SK-N-SH (cell line): Measurements from ENCODE around the gene CSNK2A2. TPM values are rescaled to one million over a fixed set of nuclear protein-coding genes. Genes with fewer than 3 reads are reported as not detected.

Experiments
- CTCF ChIA-PET: fragments of 300-600, 350-600 bp; formaldehyde crosslinking; extraction: SDS; loops from one replicate; lab custom pipeline; 2021; lab: Yijun Ruan, JAX
- POLR2A ChIA-PET: fragments of 350-600 bp; sonication (Branson Sonifier 250); formaldehyde crosslinking; extraction: SDS; loops from one replicate; lab custom pipeline; 2020; ENCODE audit warnings: antibody characterized with exemption, inconsistent platforms; lab: Yijun Ruan, JAX
- DNase-seq: peaks from one replicate; pipeline ENCODE4 v3.0.0; 2012
- H2AFZ ChIP-seq: fragments of 200-600 bp; sonication (generic); 2 replicates; pipeline ENCODE4 v1.8.1; 2016; ENCODE audit warnings: antibody characterized with exemption, mild to moderate bottlenecking, low read depth
- H3F3A ChIP-seq: fragments of 200-600 bp; sonication (generic); replicated peaks from 2 replicates; pipeline ENCODE3; 2016; ENCODE audit warnings: antibody characterized with exemption, mild to moderate bottlenecking; ENCODE audit not compliant: insufficient read depth
- H3K27ac ChIP-seq, 2 experiments: fragments of 200-500 bp in 1 of 2; fragments of 200-600 bp in 1 of 2; sonication (Bioruptor generic) in 1 of 2; sonication (generic), shearing (Covaris generic) in 1 of 2; 2 replicates each; pipeline versions ENCODE4 v1.5.1 to v1.6.1; 2014 to 2016; ENCODE audit warnings: low read depth in 2 of 2, inconsistent platforms in 1 of 2, low read length in 1 of 2, mild to moderate bottlenecking in 1 of 2, mixed read lengths in 1 of 2
- H3K27me3 ChIP-seq: fragments of 200-600 bp; sonication (generic), shearing (Covaris generic); 2 replicates; pipeline ENCODE4 v1.6.1; 2016; ENCODE audit warnings: mixed run types; ENCODE audit not compliant: insufficient read depth
- H3K36me3 ChIP-seq, 2 experiments: fragments of 200-500 bp in 1 of 2; fragments of 200-600 bp in 1 of 2; sonication (Bioruptor generic) in 1 of 2; sonication (generic) in 1 of 2; replicated peaks in 1 of 2; 2 replicates each; pipeline versions ENCODE3 to v1.5.1; 2014 to 2016; ENCODE audit warnings: low read length in 1 of 2, mild to moderate bottlenecking in 1 of 2; ENCODE audit not compliant: insufficient read depth in 2 of 2, control insufficient read depth in 1 of 2
- H3K4me1 ChIP-seq, 2 experiments: fragments of 200-500 bp in 1 of 2; fragments of 200-600 bp in 1 of 2; sonication (Bioruptor generic) in 1 of 2; sonication (generic), shearing (Covaris generic) in 1 of 2; 2 replicates each; pipeline versions ENCODE4 v1.5.1 to v1.6.1; 2014 to 2016; ENCODE audit warnings: low read depth in 1 of 2, low read length in 1 of 2, mixed run types in 1 of 2; ENCODE audit not compliant: insufficient read depth in 2 of 2, control insufficient read depth in 1 of 2
- H3K4me2 ChIP-seq: fragments of 200-600 bp; sonication (generic), shearing (Covaris generic); 2 replicates; pipeline ENCODE4 v1.6.1; 2017; ENCODE audit warnings: mixed run types
- H3K4me3 ChIP-seq, 2 experiments: fragments of 200-500 bp in 1 of 2; fragments of 200-600 bp in 1 of 2; sonication (Bioruptor generic) in 1 of 2; sonication (generic), shearing (Covaris generic) in 1 of 2; 2 replicates each; pipeline versions ENCODE4 v1.5.1 to v1.8.1; 2014 to 2016; ENCODE audit warnings: low read depth in 2 of 2, inconsistent platforms in 1 of 2, low read length in 1 of 2, mild to moderate bottlenecking in 1 of 2, mixed read lengths in 1 of 2, moderate library complexity in 1 of 2
- H3K79me2 ChIP-seq: fragments of 200-600 bp; sonication (generic); 2 replicates; pipeline ENCODE4 v1.8.1; 2017; ENCODE audit warnings: mild to moderate bottlenecking; ENCODE audit not compliant: insufficient read depth
- H3K9ac ChIP-seq: fragments of 200-600 bp; sonication (generic); 2 replicates; pipeline ENCODE4 v1.6.1; 2017; ENCODE audit warnings: mixed run types
- H3K9me2 ChIP-seq: fragments of 200-600 bp; sonication (generic); 2 replicates; pipeline ENCODE4 v1.6.1; 2017; ENCODE audit warnings: mixed run types
- H3K9me3 ChIP-seq: fragments of 200-600 bp; sonication (generic); 2 replicates; pipeline ENCODE4 v1.6.1; 2017; ENCODE audit warnings: mixed run types, mild to moderate bottlenecking, moderate library complexity
- H4K20me1 ChIP-seq: fragments of 200-600 bp; sonication (generic); 2 replicates; pipeline ENCODE4 v1.6.1; 2017; ENCODE audit warnings: mild to moderate bottlenecking, mixed run types; ENCODE audit not compliant: insufficient read depth
- CHD2 ChIP-seq: fragments of 150-350 bp; IDR thresholded peaks from 2 replicates; pipeline ENCODE4 v1.6.1; 2018; ENCODE audit warnings: low read length; ENCODE audit not compliant: partially characterized antibody
- EP300 ChIP-seq, 2 experiments: IDR thresholded peaks; 2 replicates each; pipeline versions ENCODE4 v1.4.0 to v1.6.1; 2012; ENCODE audit warnings: borderline replicate concordance in 1 of 2, low read depth in 1 of 2, low read length in 1 of 2
- EZH2phosphoT487 ChIP-seq: fragments of 200-600 bp; sonication (generic); IDR thresholded peaks from 2 replicates; pipeline ENCODE4 v1.6.1; 2017; ENCODE audit warnings: low read depth, mixed run types, mild to moderate bottlenecking, antibody characterized with exemption, moderate library complexity, borderline replicate concordance
- FOSL2 ChIP-seq: IDR thresholded peaks from 2 replicates; pipeline ENCODE4 v1.4.0; 2012; ENCODE audit warnings: low read depth, mild to moderate bottlenecking, moderate library complexity, borderline replicate concordance
- FOXJ3 ChIP-seq: sonication (generic); formaldehyde crosslinking; IDR thresholded peaks from 2 replicates; pipeline ENCODE4 v1.5.1; 2020; ENCODE audit warnings: mild to moderate bottlenecking, missing genetic modification reagents
- FOXM1 ChIP-seq: IDR thresholded peaks from 2 replicates; pipeline ENCODE4 v1.4.0; 2012; ENCODE audit warnings: low read depth, mild to moderate bottlenecking
- GABPA ChIP-seq: IDR thresholded peaks from 2 replicates; pipeline ENCODE4 v1.4.0; 2012; ENCODE audit warnings: low read depth, mild to moderate bottlenecking
- GATA2 ChIP-seq: sonication (generic); formaldehyde crosslinking; IDR thresholded peaks from 2 replicates; pipeline ENCODE4 v1.5.0; 2020; ENCODE audit warnings: mild to moderate bottlenecking, missing genetic modification reagents
- JUND ChIP-seq: IDR thresholded peaks from 2 replicates; pipeline ENCODE4 v1.4.0; 2012
- MAX ChIP-seq: IDR thresholded peaks from 2 replicates; pipeline ENCODE4 v1.4.0; 2012; ENCODE audit warnings: low read depth
- MXI1 ChIP-seq: IDR thresholded peaks from 2 replicates; pipeline ENCODE4 v1.6.1; 2012; ENCODE audit warnings: mild to moderate bottlenecking, low read depth, low read length, improper control_type of control experiment
- PBX3 ChIP-seq: IDR thresholded peaks from 2 replicates; pipeline ENCODE4; 2012
- POLR2AphosphoS5 ChIP-seq: IDR thresholded peaks from 2 replicates; pipeline ENCODE4 v1.6.1; 2012; ENCODE audit warnings: low read depth, low read length
- RAD21 ChIP-seq: IDR thresholded peaks from 2 replicates; pipeline ENCODE4 v1.6.1; 2012; ENCODE audit warnings: mild to moderate bottlenecking, low read length
- RXRA ChIP-seq: IDR thresholded peaks from 2 replicates; pipeline ENCODE4 v1.4.0; 2012; ENCODE audit warnings: low read depth, mild to moderate bottlenecking, borderline replicate concordance
- SIN3A ChIP-seq: IDR thresholded peaks from 2 replicates; pipeline ENCODE4 v1.6.1; 2012; ENCODE audit warnings: low read depth, mild to moderate bottlenecking, low read length, moderate library complexity, borderline replicate concordance
- SMC3 ChIP-seq: IDR thresholded peaks from 2 replicates; pipeline ENCODE4 v1.6.1; 2012; ENCODE audit warnings: low read depth, low read length, improper control_type of control experiment
- TAF1 ChIP-seq: IDR thresholded peaks from 2 replicates; pipeline ENCODE4 v1.6.1; 2012; ENCODE audit warnings: low read depth, mild to moderate bottlenecking, low read length, moderate library complexity, borderline replicate concordance
- TEAD4 ChIP-seq: IDR thresholded peaks from 2 replicates; pipeline ENCODE4 v1.4.0; 2012; ENCODE audit warnings: mild to moderate bottlenecking, borderline replicate concordance; ENCODE audit not compliant: insufficient read depth
- USF2 ChIP-seq: fragments of 150-350 bp; IDR thresholded peaks from 2 replicates; pipeline ENCODE4 v1.6.1; 2017; ENCODE audit warnings: antibody characterized with exemption, low read length, low read depth, borderline replicate concordance
- YY1 ChIP-seq: IDR thresholded peaks from 2 replicates; pipeline ENCODE4 v1.4.0; 2012; ENCODE audit warnings: low read depth, mild to moderate bottlenecking
- ZBTB33 ChIP-seq: IDR thresholded peaks from 2 replicates; pipeline ENCODE4 v1.4.0; 2012; ENCODE audit warnings: low read depth, borderline replicate concordance
- WGBS: methylation state at CpG from one replicate; pipeline ENCODE4 v1.1.6; 2017; ENCODE audit warnings: low lambda C conversion rate; 5-methylcytosine and 5-hydroxymethylcytosine counted together
- polyA plus RNA-seq, 3 experiments: library from polyadenylated mRNA; depleted of rRNA; stranded (reverse); fragments of >200 nt; gene quantifications; 2 replicates each; pipeline ENCODE4 v1.2.3, GENCODE V29; 2012

CSNK2A2 gene
- polyA plus RNA-seq, 1 of the 3 experiments (the other 2 are of a cell fraction): 25.8 TPM

GRCh38 chr16:58138852-58139251, 59.1 kb downstream of the CSNK2A2 start:
- ChIA-PET POLR2A (no interaction called here), CTCF (no interaction called here)
- H3K27me3 ChIP-seq: no peaks in the 10 kb centered on the region
- no peak overlapping the region for H3K4me2 ChIP-seq
- H3K9me2 ChIP-seq: no peaks in the 10 kb centered on the region
- H3F3A ChIP-seq: no peaks in the 10 kb centered on the region
- H2AFZ ChIP-seq: no peak overlapping the region
- no peaks in the 10 kb centered on the region for H3K79me2 ChIP-seq
- H4K20me1 ChIP-seq: no peaks in the 10 kb centered on the region
- DNase-seq: no peak
- no peak overlapping the region for H3K4me3 ChIP-seq
- H3K27ac ChIP-seq: no peak overlapping the region
- H3K4me1 ChIP-seq: no peaks in the 10 kb centered on the region
- no peaks in the 10 kb centered on the region for H3K36me3 ChIP-seq
- no peak for TF ChIP-seq RXRA
- TF ChIP-seq MXI1: no peak
- no peak for TF ChIP-seq EP300 (IDR thresholded peaks at IDR 0.05; ENCODE audit: borderline replicate concordance in 1 of 2, low read depth in 1 of 2, low read length in 1 of 2)
- no peak for TF ChIP-seq TEAD4
- TF ChIP-seq RAD21: no peak
- no peak overlapping the region for H3K9ac ChIP-seq
- peaks cover 3% of the 10 kb centered on the region; the same call in 1 of the 2 replicates for H3K9me3 ChIP-seq

GRCh38 chr16:58137581-58137980, 60.3 kb downstream of the CSNK2A2 start:
- Histone ChIP-seq H3K27me3 (no peaks in the 10 kb centered on the region), H4K20me1 (no peaks in the 10 kb centered on the region), H3K27ac (no peak overlapping the region), H3F3A (no peaks in the 10 kb centered on the region), H3K9me3 (peaks cover 3% of the 10 kb centered on the region; the same call in 1 of the 2 replicates), H3K36me3 (no peaks in the 10 kb centered on the region), H3K4me2 (no peak overlapping the region), H3K4me1 (no peaks in the 10 kb centered on the region), H3K4me3 (no peak overlapping the region), H2AFZ (no peak overlapping the region), H3K9me2 (no peaks in the 10 kb centered on the region), H3K79me2 (no peaks in the 10 kb centered on the region), H3K9ac (no peak overlapping the region)
- WGBS: 21% methylated on average over 2 of the region's 2 CpGs
- TF ChIP-seq GATA2 (CRISPR knock-in tag): no peak
- no peak for TF ChIP-seq USF2
- TF ChIP-seq FOSL2: no peak
- TF ChIP-seq MAX: no peak
- no peak for TF ChIP-seq POLR2AphosphoS5
- TF ChIP-seq GABPA: no peak
- no peak for TF ChIP-seq SMC3
- no peak for TF ChIP-seq YY1
- TF ChIP-seq EZH2phosphoT487: no peak
- no peak for TF ChIP-seq JUND
- no peak for TF ChIP-seq CHD2
- no peak for TF ChIP-seq FOXJ3 (CRISPR knock-in tag)
- TF ChIP-seq ZBTB33: no peak
- TF ChIP-seq PBX3: no peak
- no peak for TF ChIP-seq SIN3A
- no peak for TF ChIP-seq FOXM1
- TF ChIP-seq TAF1: no peak
- POLR2A ChIA-PET: interaction anchor here (1.0 kb wide), 1 partner anchor 8 kb away, joined by 4 read pairs; the partner anchor contains the start of gene CFAP20
- CTCF ChIA-PET: no interaction called here
- no peak for DNase-seq
